ENCODE data around the gene SLC22A24.

Gene SLC22A24

GRCh38 chr11:63032457-63032856 is 111.6 kb downstream of the SLC22A24 start:
- no peak overlapping the region for H3K4me3 ChIP-seq (ENCODE audit: low read length)
- DNase-seq (ENCODE audit: low read depth), result no peak
- no peak for TF ChIP-seq CTCF (IDR thresholded peaks at IDR 0.05; ENCODE audit: insufficient read depth, low read depth, low read length, missing control alignments)
